Neuronal stem cell (in vitro differentiated cells): ENCODE data around the gene WDR4. TPM values are rescaled to one million over a fixed set of nuclear protein-coding genes. Genes with fewer than 3 reads are reported as not detected.
"Not testable (repeated sequence)": the region's sequence is repeated elsewhere in the genome, so short reads cannot be mapped to it uniquely, and the experiment has no call there.

Experiments used
- DNase-seq: peaks from one replicate; pipeline ENCODE4 v3.0.0-alpha.2; 2013; ENCODE audit warnings: low spot score
- H2AFZ ChIP-seq: one replicate; pipeline ENCODE4 v1.6.1; 2013; ENCODE audit warnings: mild to moderate bottlenecking, low read length, inconsistent platforms
- H2AK5ac ChIP-seq: 2 replicates; pipeline ENCODE4 v1.6.1; 2013; ENCODE audit warnings: low read depth, mild to moderate bottlenecking, inconsistent platforms, low read length, moderate library complexity, mixed read lengths
- H2BK120ac ChIP-seq: 2 replicates; pipeline ENCODE4 v1.6.1; 2013; ENCODE audit warnings: low read depth, mild to moderate bottlenecking, inconsistent platforms, low read length, moderate library complexity, mixed read lengths
- H2BK12ac ChIP-seq: one replicate; pipeline ENCODE4 v1.6.1; 2013; ENCODE audit warnings: low read length, inconsistent platforms
- H2BK15ac ChIP-seq: 2 replicates; pipeline ENCODE4 v1.6.1; 2013; ENCODE audit warnings: mild to moderate bottlenecking, low read length, inconsistent platforms, mixed read lengths
- H2BK5ac ChIP-seq: one replicate; pipeline ENCODE4 v1.6.1; 2013; ENCODE audit warnings: inconsistent platforms, mild to moderate bottlenecking, low read length, moderate library complexity
- H3K14ac ChIP-seq: one replicate; pipeline ENCODE4 v1.6.1; 2013; ENCODE audit warnings: low read length, inconsistent platforms
- H3K18ac ChIP-seq: 2 replicates; pipeline ENCODE4 v1.6.1; 2013; ENCODE audit warnings: low read length, inconsistent platforms
- H3K23ac ChIP-seq: 2 replicates; pipeline ENCODE4 v1.6.1; 2013; ENCODE audit warnings: low read depth, mild to moderate bottlenecking, mixed read lengths, low read length, inconsistent platforms; ENCODE audit not compliant: poor library complexity
- H3K27ac ChIP-seq: replicated peaks from 3 replicates; pipeline ENCODE4 v1.5.1; 2013; ENCODE audit warnings: low read length, inconsistent platforms
- H3K27me3 ChIP-seq, 3 experiments: 2 replicates each; pipeline ENCODE4 v1.6.1; 2013; ENCODE audit warnings: low read length in 3 of 3, mild to moderate bottlenecking in 2 of 3, inconsistent platforms in 1 of 3, low read depth in 1 of 3, mixed read lengths in 1 of 3, moderate library complexity in 1 of 3; ENCODE audit not compliant: control insufficient read depth in 3 of 3, insufficient read depth in 3 of 3
- H3K36me3 ChIP-seq, 2 donors: replicated peaks in 1 of 2; 2 replicates each; pipeline ENCODE4 v1.6.1; 2013; ENCODE audit warnings: low read length in 2 of 2; ENCODE audit not compliant: control insufficient read depth in 2 of 2, insufficient read depth in 2 of 2
- H3K4ac ChIP-seq: 2 replicates; pipeline ENCODE4 v1.6.1; 2013; ENCODE audit warnings: inconsistent platforms, mild to moderate bottlenecking, low read length, moderate library complexity
- H3K4me1 ChIP-seq, 2 donors: 1 replicate in 1 of 2; 2 replicates in 1 of 2; pipeline ENCODE4 v1.6.1; 2013; ENCODE audit warnings: low read length in 2 of 2, low read depth in 1 of 2; ENCODE audit not compliant: control insufficient read depth in 2 of 2, insufficient read depth in 1 of 2
- H3K4me2 ChIP-seq: one replicate; pipeline ENCODE4 v1.6.1; 2013; ENCODE audit warnings: mild to moderate bottlenecking, low read length, inconsistent platforms; ENCODE audit not compliant: insufficient read depth, poor library complexity, severe bottlenecking
- H3K4me3 ChIP-seq, 2 donors: 2 replicates each; pipeline ENCODE4 v1.5.1; 2013; ENCODE audit warnings: low read length in 2 of 2, mild to moderate bottlenecking in 2 of 2, inconsistent platforms in 1 of 2, moderate library complexity in 1 of 2
- H3K79me1 ChIP-seq: one replicate; pipeline ENCODE4 v1.6.1; 2013; ENCODE audit warnings: low read depth, mild to moderate bottlenecking, inconsistent platforms, low read length, moderate library complexity
- H3K9ac ChIP-seq: one replicate; pipeline ENCODE4 v1.6.1; 2013; ENCODE audit warnings: mild to moderate bottlenecking, low read depth, low read length, inconsistent platforms; ENCODE audit not compliant: poor library complexity
- H3K9me3 ChIP-seq, 2 donors: replicated peaks in 1 of 2; 2 replicates each; pipeline versions ENCODE3 to v1.6.1; 2013; ENCODE audit warnings: low read length in 2 of 2, mild to moderate bottlenecking in 2 of 2, inconsistent platforms in 1 of 2, low read depth in 1 of 2, mixed read lengths in 1 of 2, moderate library complexity in 1 of 2; ENCODE audit not compliant: control insufficient read depth in 2 of 2, insufficient read depth in 1 of 2
- H4K8ac ChIP-seq: one replicate; pipeline ENCODE4 v1.6.1; 2013; ENCODE audit warnings: low read depth, mild to moderate bottlenecking, inconsistent platforms, low read length, moderate library complexity
- H4K91ac ChIP-seq: one replicate; pipeline ENCODE4 v1.6.1; 2013; ENCODE audit warnings: low read length, low read depth, mild to moderate bottlenecking, inconsistent platforms; ENCODE audit not compliant: poor library complexity
- WGBS, 2 donors: extraction: QIAGEN DNeasy Blood & Tissue Kit; methylation state at CpG; one replicate each; pipeline ENCODE4 v1.1.7; 2013; ENCODE audit warnings: missing lambda C conversion rate in 2 of 2, mixed read lengths in 1 of 2; ENCODE audit not compliant: insufficient read length in 2 of 2, insufficient replicate concordance in 1 of 2; ENCODE audit errors: extremely low coverage in 2 of 2; 5-methylcytosine and 5-hydroxymethylcytosine counted together
- polyA plus RNA-seq, 2 experiments: library from polyadenylated mRNA; stranded (reverse); fragments of 200-250 nt; gene quantifications; one replicate each; pipeline ENCODE4 v1.2.3, GENCODE V29; 2013

Gene WDR4
- 6.2 TPM for polyA plus RNA-seq (2013, experiment 1 of 2)
- 6.2 TPM for polyA plus RNA-seq (2013, experiment 2 of 2)

GRCh38 chr21:42878993-42879787 lies at the start of gene WDR4:
Gene WDR4 (minus strand): TSS chr21:42879539. CDS start chr21:42879495, 44 bp downstream.
- no CpG with 5 or more reads among the region's 80 CpGs for WGBS, 2 donors
- H3K18ac ChIP-seq = peak within 1 kb of the TSS; percentile 89
- peak within 1 kb of the TSS; percentile 41 for H3K14ac ChIP-seq
- H3K23ac ChIP-seq = peak within 1 kb of the TSS; percentile 12
- H2AK5ac ChIP-seq = no peak within 1 kb of the TSS
- H3K27ac ChIP-seq = peak within 1 kb of the TSS; percentile 60
- H3K9ac ChIP-seq = peak within 1 kb of the TSS; percentile 91
- H2AFZ ChIP-seq = peak within 1 kb of the TSS; percentile 89
- peak within 1 kb of the TSS; percentile 78 for H3K4me2 ChIP-seq
- H3K36me3 ChIP-seq = peaks cover 6 to 27% of the 10 kb centered on the region in 2 donors
- peak within 1 kb of the TSS; percentile 71 to 95 for H3K4me3 ChIP-seq
- H2BK12ac ChIP-seq = no peak within 1 kb of the TSS
- no peak within 1 kb of the TSS for H2BK15ac ChIP-seq
- no peaks in the 10 kb centered on the region for H3K27me3 ChIP-seq
- peak within 1 kb of the TSS; percentile 40 for H3K4ac ChIP-seq
- H3K9me3 ChIP-seq = peaks cover 0 to 2% of the 10 kb centered on the region in 2 donors
- no peak within 1 kb of the TSS for H4K8ac ChIP-seq
- H3K79me1 ChIP-seq = peaks cover 2% of the 10 kb centered on the region
- DNase-seq = peak; percentile 97
- no peak within 1 kb of the TSS for H2BK120ac ChIP-seq
- H4K91ac ChIP-seq = peak within 1 kb of the TSS; percentile 58
- H3K4me1 ChIP-seq = peaks cover 3 to 5% of the 10 kb centered on the region in 2 donors
- no peak within 1 kb of the TSS for H2BK5ac ChIP-seq

GRCh38 chr21:42927474-42928200 lies 48.3 kb upstream of the WDR4 start:
- WGBS, 2 donors = no CpG with 5 or more reads among the region's 23 CpGs
- H3K4me2 ChIP-seq, H3K27ac ChIP-seq, H3K79me1 ChIP-seq, H4K8ac ChIP-seq, H2BK12ac ChIP-seq, H3K36me3 ChIP-seq, H3K14ac ChIP-seq, H3K4ac ChIP-seq, H2BK120ac ChIP-seq, H2BK15ac ChIP-seq, H3K27me3 ChIP-seq, H2AFZ ChIP-seq, H3K23ac ChIP-seq, H4K91ac ChIP-seq, H2BK5ac ChIP-seq, H3K18ac ChIP-seq, H3K4me3 ChIP-seq, H2AK5ac ChIP-seq, H3K9me3 ChIP-seq, DNase-seq, H3K9ac ChIP-seq: not testable (repeated sequence)
- peaks cover 6 to 12% of the 10 kb centered on the region in 2 donors for H3K4me1 ChIP-seq

GRCh38 chr21:42925114-42925926 lies 46.0 kb upstream of the WDR4 start, which contains the start of gene ERVH48-1:
Gene ERVH48-1 (minus strand): TSS chr21:42925630. CDS start chr21:42919006, 6,624 bp downstream.
- no peak within 1 kb of the TSS for H3K4me2 ChIP-seq
- H3K14ac ChIP-seq = no peak within 1 kb of the TSS
- DNase-seq = no peak
- no peak within 1 kb of the TSS for H2BK120ac ChIP-seq
- no peaks in the 10 kb centered on the region for H3K36me3 ChIP-seq
- no peak within 1 kb of the TSS for H2AFZ ChIP-seq
- peak within 1 kb of the TSS; percentile 21 for H3K18ac ChIP-seq
- H2BK15ac ChIP-seq = peak within 1 kb of the TSS; percentile 61
- H3K9ac ChIP-seq = no peak within 1 kb of the TSS
- no peak within 1 kb of the TSS for H2BK12ac ChIP-seq
- no peak within 1 kb of the TSS for H4K91ac ChIP-seq
- no peaks in the 10 kb centered on the region for H3K79me1 ChIP-seq
- no peak within 1 kb of the TSS for H3K4me3 ChIP-seq
- H3K23ac ChIP-seq = peak within 1 kb of the TSS; percentile 92
- H3K9me3 ChIP-seq = peaks cover 2 to 4% of the 10 kb centered on the region in 2 donors
- no peaks in the 10 kb centered on the region for H3K27me3 ChIP-seq
- H2BK5ac ChIP-seq = no peak within 1 kb of the TSS
- H4K8ac ChIP-seq = no peak within 1 kb of the TSS
- H2AK5ac ChIP-seq = peak within 1 kb of the TSS; percentile 11
- no CpG with 5 or more reads among the region's 29 CpGs for WGBS, 2 donors
- peak within 1 kb of the TSS; percentile 46 for H3K27ac ChIP-seq
- H3K4me1 ChIP-seq = peaks cover 6 to 12% of the 10 kb centered on the region in 2 donors
- no peak within 1 kb of the TSS for H3K4ac ChIP-seq
